HG02852 (cell line): ENCODE data around the gene TUBB.
"Not testable (repeated sequence)": the region's sequence is repeated elsewhere in the genome, so short reads cannot be mapped to it uniquely, and the experiment has no call there.

ENCODE experiments used
- ATAC-seq: cut with Tn5 transposase; IDR thresholded peaks from one replicate; pipeline ENCODE4 v1.9.1; 2021; ENCODE audit warnings: mild to moderate bottlenecking, moderate library complexity; ENCODE audit not compliant: unreplicated experiment

TUBB gene

GRCh38 chr6:30717129-30717844 is 2.9 kb upstream of the TUBB start, which contains the start of gene MDC1:
TSS of gene MDC1 (minus strand) at chr6:30717281. CDS start at chr6:30715175, 2,106 bp downstream.
- ATAC-seq = peak; percentile 70

GRCh38 chr6:30717845-30718720 is 2.1 kb upstream of the TUBB start:
- not testable (repeated sequence) for ATAC-seq

GRCh38 chr6:30719356-30719755 is 796 bp upstream of the TUBB start:
- ATAC-seq = no peak

- no peak for ATAC-seq
Measured at GRCh38 chr6:30720738-30721197, 616 bp downstream of the TUBB start.

- no peak for ATAC-seq
Measured at GRCh38 chr6:30721198-30722024, 1.3 kb downstream of the TUBB start.

- not testable (repeated sequence) for ATAC-seq
Measured at GRCh38 chr6:30722025-30722279, 1.8 kb downstream of the TUBB start.

- no peak for ATAC-seq
Measured at GRCh38 chr6:30722280-30723112, 2.3 kb downstream of the TUBB start.

GRCh38 chr6:30723159-30723842 is 3.1 kb downstream of the TUBB start:
- not testable (repeated sequence) for ATAC-seq

GRCh38 chr6:30723843-30724741 is 3.9 kb downstream of the TUBB start:
- not testable (repeated sequence) for ATAC-seq

- no peak for ATAC-seq
Measured at GRCh38 chr6:30724906-30725667, 4.9 kb downstream of the TUBB start.

GRCh38 chr6:30725713-30726505 is 5.8 kb downstream of the TUBB start:
- ATAC-seq = no peak

- ATAC-seq = no peak
Measured at GRCh38 chr6:30726506-30727413, 6.6 kb downstream of the TUBB start.

- no peak for ATAC-seq
Measured at GRCh38 chr6:30727920-30728553, 7.9 kb downstream of the TUBB start.

- peak; percentile 61 for ATAC-seq
Measured at GRCh38 chr6:30730601-30731435, 10.7 kb downstream of the TUBB start.
